K562 (cell line): ENCODE measurements around the gene IFT172. TPM values are rescaled to one million over a fixed set of nuclear protein-coding genes. Genes with fewer than 3 reads are reported as not detected.

Source experiments
- ATAC-seq: fragments of 200-7000 bp; cut with Tn5 transposase; 3 replicates; pipeline ENCODE4 v1.9.1; 2020; ENCODE audit warnings: moderate library complexity
- BruUV-seq: library from RNA; stranded (reverse); fragments of 400-500 nt; replicated peaks from 2 replicates; lab custom pipeline; 2021; lab: Mats Ljungman, UMichigan
- CTCF ChIA-PET: fragments of 300-600 bp; formaldehyde crosslinking; extraction: SDS; loops from one replicate; lab custom pipeline; 2021; ENCODE audit warnings: low intra/inter-chr PET ratio; lab: Yijun Ruan, JAX
- POLR2A ChIA-PET: fragments of 300-600, 350-650 bp; sonication (Branson Sonifier 250); formaldehyde crosslinking; extraction: SDS; loops from one replicate; lab custom pipeline; 2021; ENCODE audit warnings: antibody characterized with exemption, inconsistent platforms; lab: Yijun Ruan, JAX
- DNase-seq, 4 experiments: peaks; one replicate each; pipeline versions ENCODE4 v3.0.0 to v3.0.0-alpha.2; 2011 to 2018; ENCODE audit warnings: low spot score in 3 of 4, mixed read lengths in 3 of 4; ENCODE audit errors: extremely low read depth in 1 of 4
- FAIRE-seq: peaks from 2 replicates; lab custom pipeline; 2011; peaks lifted over from hg19 to GRCh38; lab: Jason Lieb, UNC
- H2AFZ ChIP-seq: 2 replicates; pipeline ENCODE4 v1.6.0; 2011; ENCODE audit warnings: low read depth, low read length, control low read depth, inconsistent platforms
- H3K27ac ChIP-seq: fragments of 200-600 bp; 3 replicates; pipeline ENCODE4 v1.8.0; 2011; ENCODE audit warnings: low read depth, mild to moderate bottlenecking, control low read depth, inconsistent platforms, low read length, moderate library complexity, mixed read lengths; ENCODE audit errors: extremely low read depth
- H3K27me3 ChIP-seq, 2 experiments: fragments of 300-600 bp in 1 of 2; 2 replicates in 1 of 2; 3 replicates in 1 of 2; pipeline versions ENCODE4 v1.6.0 to v1.8.0; 2011; ENCODE audit warnings: inconsistent platforms in 2 of 2, low read length in 2 of 2, mild to moderate bottlenecking in 1 of 2, mixed read lengths in 1 of 2, moderate library complexity in 1 of 2; ENCODE audit not compliant: control insufficient read depth in 2 of 2, insufficient read depth in 2 of 2
- H3K36me3 ChIP-seq: fragments of 300-600 bp; 3 replicates; pipeline ENCODE4 v1.8.0; 2011; ENCODE audit warnings: mild to moderate bottlenecking, low read length, inconsistent platforms; ENCODE audit not compliant: control insufficient read depth, insufficient read depth
- H3K4me1 ChIP-seq, 2 experiments: fragments of 200-600 bp in 1 of 2; replicated peaks in 1 of 2; 2 replicates in 1 of 2; 3 replicates in 1 of 2; pipeline versions ENCODE4 v1.5.1 to v1.8.0; 2011; ENCODE audit warnings: inconsistent platforms in 2 of 2, low read length in 2 of 2, mild to moderate bottlenecking in 1 of 2, mixed read lengths in 1 of 2, moderate library complexity in 1 of 2; ENCODE audit not compliant: control insufficient read depth in 2 of 2, insufficient read depth in 2 of 2
- H3K4me2 ChIP-seq: 2 replicates; pipeline ENCODE4 v1.6.1; 2011; ENCODE audit warnings: low read length, control low read depth, inconsistent platforms, mixed read lengths; ENCODE audit not compliant: insufficient read depth
- H3K4me3 ChIP-seq: fragments of 200-600 bp; sonication (generic), shearing (Covaris generic); 2 replicates; pipeline ENCODE4 v1.5.1; 2016; ENCODE audit warnings: control low read depth, inconsistent platforms
- H3K79me2 ChIP-seq: fragments of 200-600 bp; 3 replicates; pipeline ENCODE4 v1.8.0; 2011; ENCODE audit warnings: low read length, inconsistent platforms; ENCODE audit not compliant: control insufficient read depth, insufficient read depth
- H3K9ac ChIP-seq, 2 experiments: 2 replicates each; pipeline versions ENCODE4 v1.6.0 to v1.6.1; 2011; ENCODE audit warnings: low read depth in 2 of 2, low read length in 2 of 2, control low read depth in 1 of 2, inconsistent platforms in 1 of 2, mild to moderate bottlenecking in 1 of 2, mixed read lengths in 1 of 2; ENCODE audit not compliant: insufficient read depth in 1 of 2
- H3K9me1 ChIP-seq: one replicate; pipeline ENCODE4 v1.6.0; 2011; ENCODE audit warnings: inconsistent platforms, mild to moderate bottlenecking, low read length, moderate library complexity; ENCODE audit not compliant: control insufficient read depth, insufficient read depth
- H3K9me3 ChIP-seq: replicated peaks from 2 replicates; pipeline ENCODE4 v1.5.1; 2011; ENCODE audit warnings: low read depth, low read length, inconsistent platforms; ENCODE audit not compliant: control insufficient read depth, insufficient read depth
- H4K20me1 ChIP-seq: replicated peaks from 2 replicates; pipeline ENCODE4 v1.6.1; 2011; ENCODE audit warnings: low read length, inconsistent platforms, mixed read lengths; ENCODE audit not compliant: control insufficient read depth, insufficient read depth
- ARNT ChIP-seq, 2 experiments: fragments of 450-650 bp; IDR thresholded peaks; 2 replicates each; pipeline ENCODE4 v1.6.1; 2016; ENCODE audit warnings: mild to moderate bottlenecking in 1 of 2
- EHMT2 ChIP-seq: fragments of 450-650 bp; IDR thresholded peaks from 2 replicates; pipeline ENCODE4 v1.6.1; 2018; ENCODE audit warnings: antibody characterized with exemption
- HNRNPLL ChIP-seq: fragments of 200-400 bp; formaldehyde crosslinking; IDR thresholded peaks from 2 replicates; pipeline ENCODE4 v1.6.1; 2017; ENCODE audit warnings: low read length, low read depth, mild to moderate bottlenecking; ENCODE audit not compliant: poor library complexity, severe bottlenecking
- NCOR1 ChIP-seq: fragments of 450-650 bp; IDR thresholded peaks from 2 replicates; pipeline ENCODE4 v1.6.1; 2016; ENCODE audit warnings: mild to moderate bottlenecking, moderate library complexity
- NONO ChIP-seq, 2 experiments: fragments of 200-400 bp in 1 of 2; fragments of 450-650 bp in 1 of 2; formaldehyde crosslinking in 1 of 2; IDR thresholded peaks; 2 replicates each; pipeline ENCODE4 v1.6.1; 2017; ENCODE audit warnings: low read depth in 2 of 2, mild to moderate bottlenecking in 2 of 2, moderate library complexity in 2 of 2, low read length in 1 of 2
- RAD21 ChIP-seq, 2 experiments: fragments of 250-450 bp in 1 of 2; fragments of 450-650 bp in 1 of 2; sonication (Bioruptor Pico) in 1 of 2; formaldehyde crosslinking in 1 of 2; IDR thresholded peaks in 1 of 2; conservative IDR thresholded peaks in 1 of 2; 2 replicates each; pipeline versions ENCODE4 v1.4.0 to v1.8.0; 2020 to 2022; ENCODE audit warnings: mild to moderate bottlenecking in 2 of 2, moderate library complexity in 1 of 2
- RBFOX2 ChIP-seq: fragments of 200-400 bp; formaldehyde crosslinking; IDR thresholded peaks from 2 replicates; pipeline ENCODE4 v1.6.1; 2017; ENCODE audit warnings: low read depth, mild to moderate bottlenecking, low read length, moderate library complexity
- RBM25 ChIP-seq: fragments of 200-400 bp; formaldehyde crosslinking; IDR thresholded peaks from 2 replicates; pipeline ENCODE4 v1.6.1; 2018; ENCODE audit warnings: low read length, low read depth, moderate library complexity; ENCODE audit not compliant: severe bottlenecking
- RFX1 ChIP-seq: fragments of 450-650 bp; IDR thresholded peaks from 2 replicates; pipeline ENCODE4 v1.6.1; 2016; ENCODE audit warnings: mild to moderate bottlenecking, moderate library complexity
- TAF1 ChIP-seq: IDR thresholded peaks from 2 replicates; pipeline ENCODE4 v1.6.1; 2011; ENCODE audit warnings: mild to moderate bottlenecking, low read length, moderate library complexity; ENCODE audit not compliant: insufficient read depth, control insufficient read depth, severe bottlenecking; ENCODE audit errors: extremely low read depth
- TAF9B ChIP-seq: fragments of 450-650 bp; IDR thresholded peaks from 2 replicates; pipeline ENCODE4 v1.6.1; 2018; ENCODE audit warnings: mild to moderate bottlenecking; ENCODE audit not compliant: partially characterized antibody
- ZEB2 ChIP-seq: fragments of 450-650 bp; IDR thresholded peaks from 2 replicates; pipeline ENCODE4 v1.6.1; 2016
- ZNF408 ChIP-seq: fragments of 250-450 bp; sonication (Bioruptor Pico); IDR thresholded peaks from 2 replicates; pipeline ENCODE4 v1.4.0; 2020; ENCODE audit warnings: low read depth, mild to moderate bottlenecking, moderate library complexity
- ZNF655 ChIP-seq: fragments of 250-450 bp; sonication (Bioruptor Pico); IDR thresholded peaks from 2 replicates; pipeline ENCODE4 v1.5.0; 2021
- WGBS: fragments of 100-300 bp; shearing (Covaris generic); methylation state at CpG from one replicate; pipeline ENCODE4 v1.1.6; 2016; ENCODE audit warnings: low coverage, mixed read lengths; ENCODE audit not compliant: insufficient coverage; ENCODE audit errors: missing lambda C conversion rate; 5-methylcytosine and 5-hydroxymethylcytosine counted together
- in situ Hi-C: fragments of 300-500 bp; cut with MboI; formaldehyde crosslinking; loops from 4 replicates; pipeline ENCODE4 v1.15.0; 2018; ENCODE audit warnings: inconsistent platforms, mixed read lengths
- intact Hi-C: fragments of 100-400 bp; cut with micrococcal nuclease; formaldehyde crosslinking; loops from 2 replicates; pipeline ENCODE4 v1.14.2; 2022
- polyA plus RNA-seq, 8 experiments: library from polyadenylated mRNA; depleted of rRNA in 4 of 8; stranded (reverse) in 5 of 8; unstranded in 3 of 8; fragments of >200 nt; fragmentation: Nextera tagmentation in 2 of 8; fragmentation: Illumina TruSeq in 1 of 8; extraction: Ambion mirVana in 2 of 8; extraction: Trizol in 1 of 8; gene quantifications; 2 replicates each; pipeline versions ENCODE4 v1.2.1 to v1.2.3, GENCODE V29; 2011 to 2014; ENCODE audit warnings: inconsistent platforms in 1 of 8, missing spikeins in 1 of 8
- total RNA-seq, 7 experiments: library from RNA; depleted of rRNA in 6 of 7; stranded (reverse); fragments of >200 nt in 6 of 7; fragmentation: Illumina TruSeq in 2 of 7; extraction: Trizol in 2 of 7; gene quantifications; 2 replicates each; pipeline versions ENCODE4 v1.2.1 to v1.2.3, GENCODE V29; 2011 to 2021; ENCODE audit warnings: low replicate concordance in 1 of 7
- TF ChIP-seq, protein P1 (sequence below): fragments of 200-400 bp; formaldehyde crosslinking; IDR thresholded peaks from 2 replicates; pipeline ENCODE4 v1.6.1; 2017; ENCODE audit warnings: mild to moderate bottlenecking, low read depth, low read length, moderate library complexity

The IFT172 gene
- total and polyA plus RNA-seq, 9 of the 15 experiments (the other 6 are each of a cell fraction or from before 2014, with no cell fraction given): 5.6 to 19.1 (median 13.5) TPM

GRCh38 chr2:27441958-27442919 is 47.3 kb downstream of the IFT172 start, which contains the start of gene KRTCAP3 (continued):
- TF ChIP-seq, protein P1, sequence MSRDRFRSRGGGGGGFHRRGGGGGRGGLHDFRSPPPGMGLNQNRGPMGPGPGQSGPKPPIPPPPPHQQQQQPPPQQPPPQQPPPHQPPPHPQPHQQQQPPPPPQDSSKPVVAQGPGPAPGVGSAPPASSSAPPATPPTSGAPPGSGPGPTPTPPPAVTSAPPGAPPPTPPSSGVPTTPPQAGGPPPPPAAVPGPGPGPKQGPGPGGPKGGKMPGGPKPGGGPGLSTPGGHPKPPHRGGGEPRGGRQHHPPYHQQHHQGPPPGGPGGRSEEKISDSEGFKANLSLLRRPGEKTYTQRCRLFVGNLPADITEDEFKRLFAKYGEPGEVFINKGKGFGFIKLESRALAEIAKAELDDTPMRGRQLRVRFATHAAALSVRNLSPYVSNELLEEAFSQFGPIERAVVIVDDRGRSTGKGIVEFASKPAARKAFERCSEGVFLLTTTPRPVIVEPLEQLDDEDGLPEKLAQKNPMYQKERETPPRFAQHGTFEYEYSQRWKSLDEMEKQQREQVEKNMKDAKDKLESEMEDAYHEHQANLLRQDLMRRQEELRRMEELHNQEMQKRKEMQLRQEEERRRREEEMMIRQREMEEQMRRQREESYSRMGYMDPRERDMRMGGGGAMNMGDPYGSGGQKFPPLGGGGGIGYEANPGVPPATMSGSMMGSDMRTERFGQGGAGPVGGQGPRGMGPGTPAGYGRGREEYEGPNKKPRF: no peak
- peak; percentile 48 for TF ChIP-seq RBFOX2

- 6% methylated on average over 5 of the region's 10 CpGs for WGBS
- in situ Hi-C loops (no loop called here), intact Hi-C loops (no loop called here)
- peak; percentile 100 for FAIRE-seq
- Histone ChIP-seq H2AFZ (no peak overlapping the region), H3K4me3 (no peak overlapping the region), H3K4me1 (peaks cover 12 to 24% of the 10 kb centered on the region in 2 experiments; a peak in 4 of 5 replicates), H3K9me1 (peaks cover 4% of the 10 kb centered on the region), H4K20me1 (no peaks in the 10 kb centered on the region), H3K79me2 (no peaks in the 10 kb centered on the region), H3K36me3 (peaks cover 66% of the 10 kb centered on the region), H3K27ac (peak overlapping the region; percentile 68), H3K9me3 (no peaks in the 10 kb centered on the region), H3K9ac (peak overlapping the region; percentile 38 to 74; a peak in 3 of 4 replicates), H3K4me2 (peak overlapping the region; percentile 40), H3K27me3 (no peaks in the 10 kb centered on the region)
- CTCF ChIA-PET: no interaction called here
- no TSS peak for BruUV-seq
- peak; percentile 94 for ATAC-seq
- POLR2A ChIA-PET: interaction anchor here (0.6 to 5.0 kb wide), 8 partner anchors 8 to 1453 kb away, joined by 3 to 58 read pairs (median 4); partner anchors contain the start of genes NRBP1, SLC4A1AP, SUPT7L and WDR43
- peak; percentile 86 to 93 (median 90) for DNase-seq
- peak; percentile 82 for TF ChIP-seq ZEB2
- peak; percentile 86 for TF ChIP-seq NCOR1
- no peak for TF ChIP-seq ZNF408 (CRISPR knock-in tag)
- no peak for TF ChIP-seq EHMT2
- TF ChIP-seq RAD21 (CRISPR knock-in tag; conservative IDR thresholded peaks at IDR 0.05 in 1 of 2, IDR thresholded peaks at IDR 0.05 in 1 of 2): no peak; a peak in 1 of 4 replicates
- TF ChIP-seq RBM25: no peak
- no peak for TF ChIP-seq NONO (IDR thresholded peaks at IDR 0.05; ENCODE audit: low read depth in 2 of 2, low read length in 1 of 2)
- TF ChIP-seq RFX1: no peak
- TF ChIP-seq TAF1: peak; percentile 17
- no peak for TF ChIP-seq ARNT (IDR thresholded peaks at IDR 0.05)
- no peak for TF ChIP-seq TAF9B
- no peak for TF ChIP-seq ZNF655 (CRISPR knock-in tag)
- TF ChIP-seq HNRNPLL: no peak
Measured at GRCh38 chr2:27441226-27441926, 48.2 kb downstream of the IFT172 start.
